ENCODE data around the gene SERTAD2.

SERTAD2 gene

GRCh38 chr2:64653109-64654062 is at the start of gene SERTAD2:
Gene SERTAD2, minus strand, starts transcription at chr2:64653913. Its CDS starts 17,042 bp downstream, at chr2:64636871.
- peak within 1 kb of the TSS; percentile 93 to 99 for H3K27ac Mint-ChIP-seq
- H3K4me1 Mint-ChIP-seq = peaks cover 80% of the 10 kb centered on the region
- no peaks in the 10 kb centered on the region for H3K9me3 Mint-ChIP-seq
- no peaks in the 10 kb centered on the region for H3K27me3 Mint-ChIP-seq
- DNase-seq = peak; percentile 85 to 86
- peak within 1 kb of the TSS; percentile 92 for H3K4me3 Mint-ChIP-seq
- peak; percentile 85 for ATAC-seq

GRCh38 chr2:64700133-64700809 is 46.6 kb upstream of the SERTAD2 start:
- H3K9me3 Mint-ChIP-seq = peaks cover 0 to 4% of the 10 kb centered on the region in 2 donors
- DNase-seq = no peak
- peak; percentile 73 for ATAC-seq
- peak overlapping the region; percentile 19 to 65 for H3K4me3 Mint-ChIP-seq
- H3K4me1 Mint-ChIP-seq = peaks cover 72% of the 10 kb centered on the region
- peak overlapping the region; percentile 75 to 93 for H3K27ac Mint-ChIP-seq
- H3K27me3 Mint-ChIP-seq = no peaks in the 10 kb centered on the region

GRCh38 chr2:64699712-64700111 is 46.0 kb upstream of the SERTAD2 start:
- peak overlapping the region; percentile 19 to 65 for H3K4me3 Mint-ChIP-seq
- H3K27ac Mint-ChIP-seq = peak overlapping the region; percentile 75 to 93
- DNase-seq = peak in 1 of 2 donors; percentile 47
- peaks cover 66% of the 10 kb centered on the region for H3K4me1 Mint-ChIP-seq
- peaks cover 0 to 4% of the 10 kb centered on the region in 2 donors for H3K9me3 Mint-ChIP-seq
- peak; percentile 25 for ATAC-seq
- H3K27me3 Mint-ChIP-seq = no peaks in the 10 kb centered on the region

- peak overlapping the region; percentile 44 to 57 for H3K4me3 Mint-ChIP-seq
Measured at GRCh38 chr2:64698668-64699444, 45.1 kb upstream of the SERTAD2 start.

GRCh38 chr2:64698177-64698643 is 44.5 kb upstream of the SERTAD2 start:
- ATAC-seq = no peak
- DNase-seq = no peak
- H3K27me3 Mint-ChIP-seq = no peaks in the 10 kb centered on the region
- H3K9me3 Mint-ChIP-seq = peaks cover 0 to 4% of the 10 kb centered on the region in 2 donors
- H3K4me3 Mint-ChIP-seq = peak overlapping the region; percentile 44 to 57
- H3K4me1 Mint-ChIP-seq = peaks cover 59% of the 10 kb centered on the region
- peak overlapping the region in 1 of 2 donors; percentile 68 for H3K27ac Mint-ChIP-seq

More at GRCh38 chr2:64698668-64699444, 45.1 kb upstream of the SERTAD2 start:
- ATAC-seq (peak; percentile 97), DNase-seq (no peak)
- Mint-ChIP-seq H3K9me3 (peaks cover 0 to 4% of the 10 kb centered on the region in 2 donors), H3K27me3 (no peaks in the 10 kb centered on the region), H3K27ac (peak overlapping the region in 1 of 2 donors; percentile 68), H3K4me1 (peaks cover 59% of the 10 kb centered on the region)

GRCh38 chr2:64697297-64698176 is 43.8 kb upstream of the SERTAD2 start:
- no peak for DNase-seq
- peaks cover 59% of the 10 kb centered on the region for H3K4me1 Mint-ChIP-seq
- peak overlapping the region; percentile 10 to 57 for H3K4me3 Mint-ChIP-seq
- ATAC-seq = no peak
- H3K9me3 Mint-ChIP-seq = peaks cover 0 to 4% of the 10 kb centered on the region in 2 donors
- no peak overlapping the region for H3K27ac Mint-ChIP-seq
- H3K27me3 Mint-ChIP-seq = no peaks in the 10 kb centered on the region

- Mint-ChIP-seq H3K9me3 (peaks cover 0 to 4% of the 10 kb centered on the region in 2 donors), H3K27ac (no peak overlapping the region), H3K27me3 (no peaks in the 10 kb centered on the region), H3K4me1 (peaks cover 59% of the 10 kb centered on the region), H3K4me3 (no peak overlapping the region)
- ATAC-seq = no peak
- DNase-seq = no peak
Measured at GRCh38 chr2:64696636-64697035, 42.9 kb upstream of the SERTAD2 start.

GRCh38 chr2:64695721-64696261 is 42.1 kb upstream of the SERTAD2 start:
- Mint-ChIP-seq H3K27ac (no peak overlapping the region), H3K4me1 (peaks cover 53% of the 10 kb centered on the region), H3K9me3 (peaks cover 0 to 4% of the 10 kb centered on the region in 2 donors), H3K27me3 (no peaks in the 10 kb centered on the region), H3K4me3 (no peak overlapping the region)
- ATAC-seq = no peak
- no peak for DNase-seq

- peaks cover 32% of the 10 kb centered on the region for H3K4me1 Mint-ChIP-seq
- ATAC-seq = no peak
- H3K27me3 Mint-ChIP-seq = no peaks in the 10 kb centered on the region
- H3K4me3 Mint-ChIP-seq = no peak overlapping the region
- no peak overlapping the region for H3K27ac Mint-ChIP-seq
- DNase-seq = no peak
- peaks cover 0 to 4% of the 10 kb centered on the region in 2 donors for H3K9me3 Mint-ChIP-seq
Measured at GRCh38 chr2:64692401-64692800, 38.7 kb upstream of the SERTAD2 start.

GRCh38 chr2:64688909-64689308 is 35.2 kb upstream of the SERTAD2 start:
- DNase-seq = no peak
- Mint-ChIP-seq H3K4me3 (no peak overlapping the region), H3K9me3 (peaks cover 0 to 4% of the 10 kb centered on the region in 2 donors), H3K27me3 (no peaks in the 10 kb centered on the region), H3K4me1 (peaks cover 24% of the 10 kb centered on the region), H3K27ac (no peak overlapping the region)
- no peak for ATAC-seq

- H3K4me3 Mint-ChIP-seq = no peak overlapping the region
- no peak for ATAC-seq
- H3K27me3 Mint-ChIP-seq = no peaks in the 10 kb centered on the region
- no peak for DNase-seq
- H3K9me3 Mint-ChIP-seq = peaks cover 0 to 4% of the 10 kb centered on the region in 2 donors
- H3K4me1 Mint-ChIP-seq = peaks cover 37% of the 10 kb centered on the region
- peak overlapping the region in 1 of 2 donors; percentile 75 for H3K27ac Mint-ChIP-seq
Measured at GRCh38 chr2:64686283-64686956, 32.7 kb upstream of the SERTAD2 start.

- H3K4me3 Mint-ChIP-seq = no peak overlapping the region
- peaks cover 42% of the 10 kb centered on the region for H3K4me1 Mint-ChIP-seq
- DNase-seq (no peak), ATAC-seq (no peak)
- H3K27me3 Mint-ChIP-seq = no peaks in the 10 kb centered on the region
- H3K9me3 Mint-ChIP-seq = peaks cover 0 to 4% of the 10 kb centered on the region in 2 donors
- no peak overlapping the region for H3K27ac Mint-ChIP-seq
Measured at GRCh38 chr2:64685430-64685829, 31.7 kb upstream of the SERTAD2 start.

GRCh38 chr2:64683771-64684510 is 30.2 kb upstream of the SERTAD2 start:
- Mint-ChIP-seq H3K4me3 (no peak overlapping the region), H3K27me3 (no peaks in the 10 kb centered on the region), H3K4me1 (peaks cover 47% of the 10 kb centered on the region), H3K27ac (peak overlapping the region in 1 of 2 donors; percentile 49), H3K9me3 (peaks cover 0 to 4% of the 10 kb centered on the region in 2 donors)
- no peak for ATAC-seq
- no peak for DNase-seq

Data from stimulated activated naive CD8-positive, alpha-beta T cell treated with anti-CD3 and anti-CD28 coated beads, Interleukin-15, amount 100 ng/mL, for 72 hours (primary cell).